GM12873 (cell line): ENCODE measurements around the gene PHACTR1.

Experiments used
- CTCF ChIP-seq: IDR thresholded peaks from 2 replicates; pipeline ENCODE4 v1.5.1; 2012; ENCODE audit warnings: low read depth, mild to moderate bottlenecking, moderate library complexity, low read length, control low read depth; ENCODE audit not compliant: insufficient read depth; ENCODE audit errors: missing control alignments

PHACTR1 gene

GRCh38 chr6:13328875-13329183, 612.3 kb downstream of the PHACTR1 start:
- no peak for TF ChIP-seq CTCF

GRCh38 chr6:13331516-13332348, 615.2 kb downstream of the PHACTR1 start:
- TF ChIP-seq CTCF: peak; percentile 53

- TF ChIP-seq CTCF: no peak
Measured at GRCh38 chr6:13332349-13332706, 615.8 kb downstream of the PHACTR1 start.

GRCh38 chr6:13334953-13335352, 618.4 kb downstream of the PHACTR1 start:
- TF ChIP-seq CTCF: no peak

- TF ChIP-seq CTCF: peak; percentile 91
Measured at GRCh38 chr6:13336553-13336952, 620.0 kb downstream of the PHACTR1 start.

- TF ChIP-seq CTCF: no peak
Measured at GRCh38 chr6:13338038-13338437, 621.5 kb downstream of the PHACTR1 start.
